ENCODE measurements around the gene ELMO1.

ELMO1 gene

DNA sequence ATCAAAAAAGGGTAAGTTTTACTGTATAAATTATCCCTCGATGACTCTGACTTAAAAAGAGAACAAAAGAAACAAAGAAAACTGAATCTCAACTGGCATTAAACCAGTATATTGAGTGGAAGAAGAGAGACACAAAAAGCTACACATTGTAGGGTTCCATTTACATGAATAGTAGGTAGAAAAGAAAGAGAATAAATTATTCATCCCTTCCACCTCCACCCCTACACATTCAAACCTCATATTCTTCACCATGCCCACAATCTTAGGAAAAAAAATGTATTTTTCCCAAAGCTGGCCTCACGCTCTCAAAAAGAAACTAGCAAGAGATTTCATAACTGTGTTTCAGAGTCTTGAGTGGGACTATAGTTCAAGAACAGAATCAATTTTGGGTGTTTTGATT is 377.5 kb downstream of the ELMO1 start:
- Mint-ChIP-seq H3K36me3 (ENCODE audit: low read depth) (peaks cover 29% of the 10 kb centered on the region), H3K4me3 (no peak overlapping the region), H3K4me1 (ENCODE audit: low read depth) (peaks cover 9% of the 10 kb centered on the region), H3K27me3 (ENCODE audit: low read depth) (no peaks in the 10 kb centered on the region), H3K9me3 (no peaks in the 10 kb centered on the region), H3K27ac (no peak overlapping the region)
- DNase-seq (ENCODE audit: low spot score), result no peak

DNA sequence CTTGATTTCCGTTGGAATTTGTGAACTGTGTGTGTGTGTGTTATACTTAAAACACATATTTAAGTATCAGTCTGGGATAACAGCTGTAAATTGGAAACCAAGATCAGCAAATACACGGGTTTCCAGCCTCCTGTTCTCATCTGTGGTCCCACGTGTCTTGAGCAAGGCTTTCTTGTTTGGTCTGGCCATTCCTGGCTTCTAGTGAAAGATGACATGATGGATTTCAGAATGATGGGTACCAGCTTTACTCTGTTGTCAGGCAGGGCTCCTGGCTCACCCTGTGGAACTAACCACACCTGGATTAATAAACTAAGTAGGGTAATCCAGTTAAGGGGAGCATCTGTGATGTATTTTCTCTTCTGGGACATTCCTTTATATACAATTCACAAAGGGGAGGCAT is 378.2 kb downstream of the ELMO1 start:
- Mint-ChIP-seq H3K36me3 (ENCODE audit: low read depth) (peaks cover 31% of the 10 kb centered on the region), H3K4me1 (ENCODE audit: low read depth) (peaks cover 15% of the 10 kb centered on the region), H3K27me3 (ENCODE audit: low read depth) (no peaks in the 10 kb centered on the region), H3K4me3 (no peak overlapping the region), H3K27ac (no peak overlapping the region), H3K9me3 (no peaks in the 10 kb centered on the region)
- DNase-seq (ENCODE audit: low spot score), result no peak

DNA sequence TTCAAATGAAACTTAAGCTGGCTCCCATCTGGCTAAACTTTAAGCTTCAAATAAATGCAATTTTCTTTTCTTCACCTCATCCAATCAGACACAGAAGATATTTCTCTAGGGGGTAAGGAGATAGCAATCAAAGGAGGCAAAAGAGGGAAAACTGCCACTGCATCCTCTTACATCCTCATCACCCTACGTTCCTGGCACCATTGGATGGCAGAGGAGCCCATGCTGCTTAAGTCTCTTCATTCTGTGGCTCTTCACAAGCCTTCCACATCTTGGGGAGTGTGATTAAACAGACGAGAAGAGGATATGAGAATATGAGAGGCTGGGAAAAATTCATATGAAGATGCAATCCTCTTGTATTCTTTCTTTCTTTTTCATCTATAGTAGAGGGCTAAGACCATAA is 378.6 kb downstream of the ELMO1 start:
- no peak overlapping the region for H3K4me3 Mint-ChIP-seq
- no peak for DNase-seq (ENCODE audit: low spot score)
- H3K9me3 Mint-ChIP-seq, result no peaks in the 10 kb centered on the region
- H3K4me1 Mint-ChIP-seq (ENCODE audit: low read depth), result peaks cover 20% of the 10 kb centered on the region
- H3K36me3 Mint-ChIP-seq (ENCODE audit: low read depth), result peaks cover 36% of the 10 kb centered on the region
- no peaks in the 10 kb centered on the region for H3K27me3 Mint-ChIP-seq (ENCODE audit: low read depth)
- no peak overlapping the region for H3K27ac Mint-ChIP-seq

DNA sequence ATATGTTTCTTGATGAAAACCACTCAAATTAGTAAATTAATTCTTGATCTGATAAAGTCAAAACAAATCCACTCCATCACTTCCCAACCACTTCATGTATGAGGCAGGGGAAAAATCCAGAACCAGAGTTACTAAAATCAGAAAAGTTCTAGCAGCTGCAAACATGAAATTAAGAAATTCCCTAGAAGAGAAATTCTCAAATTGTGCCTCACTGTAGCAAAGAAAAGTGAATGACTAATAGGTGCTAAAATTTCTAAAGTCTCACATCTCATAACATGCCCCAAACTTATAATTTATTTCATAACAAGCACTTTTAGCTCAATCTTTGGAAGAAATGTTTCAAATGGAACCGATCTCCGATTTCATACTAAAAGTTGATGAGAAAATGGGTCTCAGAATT is 379.3 kb downstream of the ELMO1 start:
- Mint-ChIP-seq H3K9me3 (no peaks in the 10 kb centered on the region), H3K4me3 (no peak overlapping the region), H3K27ac (no peak overlapping the region), H3K27me3 (ENCODE audit: low read depth) (no peaks in the 10 kb centered on the region), H3K4me1 (ENCODE audit: low read depth) (peaks cover 20% of the 10 kb centered on the region), H3K36me3 (ENCODE audit: low read depth) (peaks cover 35% of the 10 kb centered on the region)
- no peak for DNase-seq (ENCODE audit: low spot score)

DNA sequence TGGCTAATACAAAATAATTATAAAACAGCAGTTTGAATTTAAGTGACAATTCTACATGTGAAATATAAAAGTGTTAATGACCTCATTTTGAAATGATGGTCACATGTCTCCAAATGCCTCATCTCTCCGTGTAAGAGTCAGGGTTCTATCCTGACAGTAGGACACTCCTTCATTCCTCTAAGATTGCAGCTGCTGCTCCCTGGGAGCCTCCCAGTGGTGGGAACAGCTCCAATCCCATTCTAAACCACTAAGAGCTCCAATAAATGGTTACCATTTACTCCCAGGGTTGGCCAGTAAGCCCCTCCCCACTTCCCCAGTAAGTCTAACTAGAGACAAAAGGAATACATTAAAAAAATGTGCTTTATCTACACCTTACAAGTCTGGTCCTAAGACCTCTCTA is 379.8 kb downstream of the ELMO1 start:
- no peaks in the 10 kb centered on the region for H3K9me3 Mint-ChIP-seq
- DNase-seq (ENCODE audit: low spot score), result no peak
- H3K27me3 Mint-ChIP-seq (ENCODE audit: low read depth), result no peaks in the 10 kb centered on the region
- H3K36me3 Mint-ChIP-seq (ENCODE audit: low read depth), result peaks cover 35% of the 10 kb centered on the region
- H3K27ac Mint-ChIP-seq, result peak overlapping the region; percentile 19
- no peak overlapping the region for H3K4me3 Mint-ChIP-seq
- H3K4me1 Mint-ChIP-seq (ENCODE audit: low read depth), result peaks cover 20% of the 10 kb centered on the region

DNA sequence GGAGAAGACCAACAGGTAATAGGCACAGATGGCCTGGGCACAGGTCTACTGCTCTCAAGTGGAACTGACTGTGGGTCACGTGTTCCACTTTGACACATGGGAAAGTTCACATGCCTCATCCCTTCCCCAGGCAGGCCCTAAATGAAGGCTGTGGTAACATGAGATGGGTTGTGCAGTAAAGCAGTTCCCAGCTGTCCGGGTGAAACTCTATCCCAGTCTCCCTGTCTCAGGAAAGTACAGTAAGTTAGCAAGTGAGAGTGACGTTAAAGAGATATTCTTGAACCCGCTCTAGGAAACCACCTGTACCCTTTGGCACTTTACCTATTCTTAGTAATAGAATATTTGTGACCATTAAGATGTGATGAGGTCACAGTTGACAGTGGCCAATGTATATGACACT is 380.6 kb downstream of the ELMO1 start:
- Mint-ChIP-seq H3K27me3 (ENCODE audit: low read depth) (no peaks in the 10 kb centered on the region), H3K36me3 (ENCODE audit: low read depth) (peaks cover 32% of the 10 kb centered on the region), H3K27ac (no peak overlapping the region), H3K9me3 (no peaks in the 10 kb centered on the region), H3K4me3 (no peak overlapping the region), H3K4me1 (ENCODE audit: low read depth) (peaks cover 25% of the 10 kb centered on the region)
- DNase-seq (ENCODE audit: low spot score), result no peak

DNA sequence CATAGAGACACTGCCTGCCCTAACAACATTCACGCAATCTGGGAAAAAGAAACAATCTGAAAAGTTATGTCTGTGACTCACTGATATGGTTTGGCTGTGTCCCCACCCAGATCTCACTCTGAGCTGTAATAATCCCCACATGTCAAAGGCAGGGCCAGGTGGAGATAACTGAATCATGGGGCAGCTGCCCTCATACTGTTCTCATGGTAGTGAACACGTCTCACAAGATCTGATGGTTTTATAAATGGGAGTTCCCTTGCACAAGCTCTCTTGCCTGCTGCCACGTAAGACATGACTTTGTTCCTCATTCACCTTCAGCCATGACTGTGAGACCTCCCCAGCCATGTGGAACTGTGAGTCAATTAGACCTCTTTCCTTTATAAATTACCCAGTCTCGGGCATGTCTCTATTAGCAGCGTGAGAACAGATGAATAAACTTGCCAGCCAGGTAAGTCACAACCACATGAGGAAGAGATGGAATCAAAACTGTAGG is 382.8 kb downstream of the ELMO1 start:
- Mint-ChIP-seq H3K27ac (peak overlapping the region; percentile 22), H3K4me3 (no peak overlapping the region), H3K9me3 (no peaks in the 10 kb centered on the region), H3K4me1 (ENCODE audit: low read depth) (peaks cover 31% of the 10 kb centered on the region), H3K36me3 (ENCODE audit: low read depth) (peaks cover 27% of the 10 kb centered on the region), H3K27me3 (ENCODE audit: low read depth) (no peaks in the 10 kb centered on the region)
- DNase-seq (ENCODE audit: low spot score), result peak; percentile 67

DNA sequence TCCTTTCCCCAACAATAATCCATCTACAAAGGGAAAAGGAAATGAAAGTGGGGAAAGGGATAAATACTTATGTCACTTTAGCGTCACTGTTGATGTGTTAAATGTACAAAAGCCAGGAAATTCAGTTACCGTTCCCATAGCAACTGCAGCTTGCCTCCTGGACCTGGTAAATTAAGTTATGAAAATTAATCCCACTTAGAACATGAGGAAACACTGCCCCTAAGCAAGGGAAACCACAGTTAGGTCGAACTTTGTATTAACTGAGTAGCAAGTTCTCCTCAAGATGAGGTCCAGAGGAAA is 386.2 kb downstream of the ELMO1 start:
- Mint-ChIP-seq H3K9me3 (no peaks in the 10 kb centered on the region), H3K27me3 (ENCODE audit: low read depth) (no peaks in the 10 kb centered on the region), H3K4me3 (no peak overlapping the region), H3K27ac (no peak overlapping the region), H3K36me3 (ENCODE audit: low read depth) (peaks cover 15% of the 10 kb centered on the region), H3K4me1 (ENCODE audit: low read depth) (peaks cover 31% of the 10 kb centered on the region)
- DNase-seq (ENCODE audit: low spot score), result no peak

DNA sequence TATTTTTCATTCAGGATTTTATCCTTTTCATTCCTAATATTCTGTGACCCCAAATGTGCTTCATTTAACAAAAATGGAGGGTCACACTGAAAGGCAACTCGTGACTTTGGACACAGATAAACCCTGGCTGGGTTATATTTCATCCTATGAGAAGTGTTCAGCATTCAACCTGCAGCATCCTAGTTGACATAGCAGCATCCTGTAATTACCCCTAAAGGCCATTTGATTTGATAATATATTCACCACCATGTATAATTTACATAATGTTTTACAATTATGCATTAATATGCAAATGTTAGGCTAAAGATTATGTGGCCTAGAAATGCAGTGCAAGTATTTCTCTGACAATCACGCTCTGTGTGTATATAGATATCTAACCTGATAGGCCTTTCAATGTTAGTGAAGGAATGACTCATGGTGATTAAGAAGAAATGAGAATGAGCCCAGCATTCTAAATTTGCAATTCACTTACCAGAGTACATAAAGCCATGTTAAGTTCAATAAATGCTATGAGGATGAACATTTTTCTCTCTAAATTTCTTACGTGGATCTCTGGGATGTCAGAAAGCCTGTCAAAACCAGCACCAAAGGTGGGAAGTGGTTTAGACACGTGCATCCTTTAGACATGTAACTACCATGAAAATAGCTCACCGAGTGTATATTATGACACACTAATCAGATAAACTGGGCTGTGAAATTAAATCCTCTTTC is 386.7 kb downstream of the ELMO1 start:
- Mint-ChIP-seq H3K9me3 (no peaks in the 10 kb centered on the region), H3K4me1 (ENCODE audit: low read depth) (peaks cover 31% of the 10 kb centered on the region), H3K4me3 (no peak overlapping the region), H3K27me3 (ENCODE audit: low read depth) (no peaks in the 10 kb centered on the region), H3K27ac (peak overlapping the region; percentile 9), H3K36me3 (ENCODE audit: low read depth) (peaks cover 17% of the 10 kb centered on the region)
- DNase-seq (ENCODE audit: low spot score), result no peak

DNA sequence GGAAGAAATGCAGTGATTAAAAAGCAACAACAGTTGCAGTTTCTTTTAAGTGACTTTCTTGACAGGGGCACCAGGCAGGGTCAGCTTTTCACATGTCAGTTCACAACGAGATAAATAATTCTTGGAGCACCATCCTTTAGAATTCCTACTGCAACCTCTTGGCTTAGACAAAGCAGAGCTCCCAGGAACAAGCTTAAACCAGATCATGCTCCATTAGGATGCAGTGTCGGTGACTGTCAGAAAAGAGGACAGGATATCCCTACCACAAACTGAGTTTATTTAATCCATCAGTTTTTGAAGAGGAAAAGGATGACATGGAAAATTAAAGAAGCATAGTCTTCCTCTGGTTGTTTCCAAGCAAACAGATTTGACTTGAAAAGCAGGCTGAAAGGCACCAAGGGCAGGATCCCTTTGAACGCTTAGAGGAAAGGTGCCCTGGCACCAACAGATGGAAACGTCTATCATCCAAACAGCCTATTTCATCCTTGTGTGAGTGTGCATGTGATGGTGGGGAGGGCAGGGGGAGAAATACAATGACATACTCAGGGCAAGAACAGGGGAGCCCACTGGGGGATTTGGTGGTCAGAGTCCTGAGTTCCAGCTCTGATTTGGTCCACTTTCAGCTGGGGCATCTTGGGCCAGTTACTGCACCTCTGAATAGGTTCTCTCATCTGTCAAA is 392.3 kb downstream of the ELMO1 start:
- no peak overlapping the region for H3K4me3 Mint-ChIP-seq
- peaks cover 21% of the 10 kb centered on the region for H3K36me3 Mint-ChIP-seq (ENCODE audit: low read depth)
- H3K9me3 Mint-ChIP-seq, result no peaks in the 10 kb centered on the region
- H3K27me3 Mint-ChIP-seq (ENCODE audit: low read depth), result no peaks in the 10 kb centered on the region
- peaks cover 2% of the 10 kb centered on the region for H3K4me1 Mint-ChIP-seq (ENCODE audit: low read depth)
- DNase-seq (ENCODE audit: low spot score), result no peak
- H3K27ac Mint-ChIP-seq, result no peak overlapping the region

DNA sequence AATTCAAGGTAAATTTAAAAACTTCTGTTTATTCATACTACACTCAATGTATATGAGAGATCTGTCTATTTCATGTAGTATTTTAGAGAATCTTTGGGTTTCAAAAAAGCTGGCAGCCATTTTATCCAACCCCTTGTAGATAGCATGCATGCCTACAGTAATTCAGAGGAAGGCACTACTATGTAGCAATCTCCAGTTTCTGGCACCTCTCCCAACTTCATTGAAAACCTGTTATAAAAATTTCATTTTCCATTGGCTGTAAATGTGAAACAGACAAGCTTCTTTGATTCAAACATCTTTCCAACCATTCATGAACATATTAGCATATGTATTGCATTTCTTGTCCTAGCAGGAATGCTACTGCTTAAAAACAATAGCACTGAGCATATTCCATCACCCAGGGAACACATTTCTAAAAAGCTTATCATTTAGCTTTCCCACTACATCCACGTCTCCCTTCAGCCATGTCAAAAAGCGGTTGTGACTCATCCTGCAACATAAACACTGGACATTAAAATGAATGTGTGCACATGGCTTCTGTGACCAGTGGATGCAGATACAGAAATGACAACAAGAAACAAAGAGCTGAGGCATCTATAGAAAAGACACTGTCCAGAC is 393.9 kb downstream of the ELMO1 start:
- no peak overlapping the region for H3K4me3 Mint-ChIP-seq
- no peaks in the 10 kb centered on the region for H3K27me3 Mint-ChIP-seq (ENCODE audit: low read depth)
- peaks cover 2% of the 10 kb centered on the region for H3K4me1 Mint-ChIP-seq (ENCODE audit: low read depth)
- H3K36me3 Mint-ChIP-seq (ENCODE audit: low read depth), result peaks cover 21% of the 10 kb centered on the region
- H3K9me3 Mint-ChIP-seq, result no peaks in the 10 kb centered on the region
- no peak overlapping the region for H3K27ac Mint-ChIP-seq
- no peak for DNase-seq (ENCODE audit: low spot score)

DNA sequence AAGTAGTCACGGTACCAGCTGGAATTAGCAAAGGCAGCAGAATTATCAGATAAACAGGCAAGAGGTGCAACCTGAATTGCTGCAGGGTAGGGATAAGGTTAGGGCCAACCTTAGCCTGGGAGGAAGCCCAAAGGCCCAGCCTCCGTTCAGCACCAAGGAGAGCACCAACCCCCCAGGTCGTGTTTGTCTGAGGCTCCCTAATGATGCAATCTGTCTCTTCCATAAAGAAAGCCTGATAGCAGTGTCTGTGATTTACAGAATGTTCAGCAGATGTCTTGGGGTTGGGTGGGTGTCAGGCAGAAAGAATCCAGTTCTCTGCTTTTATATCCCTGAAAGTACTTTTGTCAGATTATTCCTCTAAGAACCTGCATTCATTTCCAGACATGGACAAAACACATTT is 396.0 kb downstream of the ELMO1 start:
- no peaks in the 10 kb centered on the region for H3K9me3 Mint-ChIP-seq
- no peaks in the 10 kb centered on the region for H3K27me3 Mint-ChIP-seq (ENCODE audit: low read depth)
- H3K36me3 Mint-ChIP-seq (ENCODE audit: low read depth), result peaks cover 21% of the 10 kb centered on the region
- no peak for DNase-seq (ENCODE audit: low spot score)
- H3K27ac Mint-ChIP-seq, result no peak overlapping the region
- H3K4me3 Mint-ChIP-seq, result no peak overlapping the region
- peaks cover 2% of the 10 kb centered on the region for H3K4me1 Mint-ChIP-seq (ENCODE audit: low read depth)

DNA sequence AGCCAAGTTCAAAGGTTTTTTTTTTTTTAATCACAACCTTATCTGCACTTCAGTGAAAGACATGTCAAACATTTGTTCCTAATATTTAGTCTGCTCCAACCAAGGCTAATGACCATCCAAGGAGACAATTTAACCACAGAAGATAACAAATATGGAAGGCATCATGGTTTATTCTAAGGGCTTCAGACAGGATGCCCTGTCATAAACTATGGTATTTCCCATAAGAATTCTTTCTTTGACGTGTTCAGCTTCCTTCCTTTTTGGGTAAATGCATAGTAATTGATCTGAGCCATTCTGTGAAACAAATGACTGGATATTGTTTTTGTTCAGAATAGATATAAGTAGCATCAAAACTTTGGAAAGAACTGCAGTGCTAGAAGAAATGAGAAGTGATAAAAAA is 397.9 kb downstream of the ELMO1 start:
- H3K27ac Mint-ChIP-seq, result no peak overlapping the region
- peaks cover 9% of the 10 kb centered on the region for H3K4me1 Mint-ChIP-seq (ENCODE audit: low read depth)
- H3K36me3 Mint-ChIP-seq (ENCODE audit: low read depth), result peaks cover 17% of the 10 kb centered on the region
- H3K27me3 Mint-ChIP-seq (ENCODE audit: low read depth), result no peaks in the 10 kb centered on the region
- no peak overlapping the region for H3K4me3 Mint-ChIP-seq
- no peak for DNase-seq (ENCODE audit: low spot score)
- H3K9me3 Mint-ChIP-seq, result no peaks in the 10 kb centered on the region

DNA sequence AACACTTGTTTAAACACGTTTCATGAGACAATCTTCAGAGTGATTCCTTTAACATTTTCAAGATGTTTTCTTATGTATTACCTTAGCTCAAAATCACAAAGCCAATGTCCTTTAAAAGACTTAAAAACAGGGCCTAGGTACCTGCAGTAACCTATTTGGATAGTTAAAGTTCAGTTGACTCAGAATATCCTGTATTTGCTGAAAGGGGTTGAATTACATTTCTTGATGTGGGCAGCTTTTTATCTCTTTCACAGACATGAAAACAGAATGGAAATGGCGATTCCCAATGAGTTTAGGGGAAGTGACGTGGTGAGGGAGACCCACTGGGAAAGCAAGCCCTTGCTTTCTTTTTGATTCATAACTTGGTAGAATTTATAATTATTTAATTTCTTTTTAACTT is 400.0 kb downstream of the ELMO1 start:
- no peak for DNase-seq (ENCODE audit: low spot score)
- no peaks in the 10 kb centered on the region for H3K27me3 Mint-ChIP-seq (ENCODE audit: low read depth)
- H3K27ac Mint-ChIP-seq, result no peak overlapping the region
- H3K4me3 Mint-ChIP-seq, result no peak overlapping the region
- no peaks in the 10 kb centered on the region for H3K9me3 Mint-ChIP-seq
- H3K4me1 Mint-ChIP-seq (ENCODE audit: low read depth), result peaks cover 14% of the 10 kb centered on the region
- H3K36me3 Mint-ChIP-seq (ENCODE audit: low read depth), result peaks cover 13% of the 10 kb centered on the region
